OCI-LY1 (cell line): Measurements from ENCODE around the gene SLCO4A1.

Experiments used
- CTCF ChIP-seq: fragments of 200-600 bp; sonication (generic), shearing (Covaris generic); IDR thresholded peaks from 2 replicates; pipeline ENCODE4 v1.5.1; 2017; ENCODE audit warnings: mild to moderate bottlenecking, antibody characterized with exemption, low read length, moderate library complexity, mixed read lengths
- EZH2 ChIP-seq: fragments of 200-600 bp; sonication (generic), shearing (Covaris generic); IDR thresholded peaks from 2 replicates; pipeline ENCODE4 v1.8.0; 2017; ENCODE audit warnings: borderline replicate concordance, mixed run types, mild to moderate bottlenecking, antibody characterized with exemption, low read length, moderate library complexity, mixed read lengths

GRCh38 chr20:62686869-62687830 lies 44.8 kb downstream of the SLCO4A1 start:
- TF ChIP-seq CTCF = no peak
- no peak for TF ChIP-seq EZH2
